Measurements from ENCODE around the gene SCARB1. TPM values are rescaled to one million over a fixed set of nuclear protein-coding genes. Genes with fewer than 3 reads are reported as not detected.

SCARB1 gene
- total and polyA plus RNA-seq, 2 experiments from 2014 or later: 31.0 to 62.5 TPM

- H3F3A ChIP-seq (replicated peaks; ENCODE audit: low read depth): 0 out of 2 replicates have a peak, but pooled peaks cover 14% of the 10 kb centered on the region
- DNase-seq (ENCODE audit: low spot score): peak; percentile 82
- TF ChIP-seq ETS1 (IDR thresholded peaks at IDR 0.05) (no peak), POLR2AphosphoS5 (IDR thresholded peaks at IDR 0.05; ENCODE audit: low read depth) (0 out of 2 replicates have a peak, but pooled peaks have one; percentile 14), JUNB (IDR thresholded peaks at IDR 0.05; ENCODE audit: unreplicated experiment) (no peak)
- peak; percentile 34 for ATAC-seq
- peak overlapping the region; percentile 71; the same call in 1 of the 2 replicates for H3K4me2 ChIP-seq
- no peak overlapping the region; the same call in 1 of the 2 replicates for H3K4me3 ChIP-seq
- H3K9me2 ChIP-seq (ENCODE audit: insufficient read depth): no peaks in the 10 kb centered on the region
- Mint-ChIP-seq H3K9me3 (no peaks in the 10 kb centered on the region), H3K4me3 (no peak overlapping the region), H3K27me3 (ENCODE audit: insufficient read depth, low read depth, poor library complexity) (peaks cover 18% of the 10 kb centered on the region), H3K4me1 (peaks cover 26% of the 10 kb centered on the region), H3K27ac (0 out of 2 replicates have a peak overlapping the region, but pooled peaks have one; percentile 34), H3K36me3 (ENCODE audit: low read depth) (no peaks in the 10 kb centered on the region)
- no peaks in the 10 kb centered on the region for H3K36me3 ChIP-seq (ENCODE audit: insufficient read depth)
- no peaks in the 10 kb centered on the region for H3K79me2 ChIP-seq (replicated peaks; ENCODE audit: insufficient read depth)
- peak overlapping the region; percentile 96; the same call in 1 of the 2 replicates for H2AFZ ChIP-seq
- H4K20me1 ChIP-seq (replicated peaks; ENCODE audit: insufficient read depth): no peaks in the 10 kb centered on the region
- peak overlapping the region; percentile 92; the same call in 1 of the 2 replicates for H3K27ac ChIP-seq (ENCODE audit: low read depth)
- no peaks in the 10 kb centered on the region for H3K27me3 ChIP-seq (ENCODE audit: insufficient read depth)
- peaks cover 11% of the 10 kb centered on the region; the same call in 1 of the 2 replicates for H3K4me1 ChIP-seq (ENCODE audit: insufficient read depth)
Measured at GRCh38 chr12:124744659-124745464, 118.8 kb downstream of the SCARB1 start.

GRCh38 chr12:124744273-124744640 is 119.4 kb downstream of the SCARB1 start:
- ATAC-seq (no peak), DNase-seq (ENCODE audit: low spot score) (no peak)
- H2AFZ ChIP-seq: no peak overlapping the region
- H3K4me3 Mint-ChIP-seq: no peak overlapping the region
- no peaks in the 10 kb centered on the region for H3K36me3 Mint-ChIP-seq (ENCODE audit: low read depth)
- H3K27me3 Mint-ChIP-seq (ENCODE audit: insufficient read depth, low read depth, poor library complexity): peaks cover 19% of the 10 kb centered on the region
- H3K4me1 Mint-ChIP-seq: peaks cover 26% of the 10 kb centered on the region
- H3K36me3 ChIP-seq (ENCODE audit: insufficient read depth): no peaks in the 10 kb centered on the region
- H4K20me1 ChIP-seq (replicated peaks; ENCODE audit: insufficient read depth): no peaks in the 10 kb centered on the region
- no peak overlapping the region for H3K4me2 ChIP-seq
- H3K9me2 ChIP-seq (ENCODE audit: insufficient read depth): no peaks in the 10 kb centered on the region
- TF ChIP-seq EZH2 (IDR thresholded peaks at IDR 0.05; ENCODE audit: low read depth, unreplicated experiment) (no peak), REST (IDR thresholded peaks at IDR 0.05; ENCODE audit: unreplicated experiment) (no peak), ETS1 (IDR thresholded peaks at IDR 0.05) (no peak), CTCF (conservative IDR thresholded peaks at IDR 0.05; ENCODE audit: low read depth in 2 of 2) (no peak)
- H3K27ac Mint-ChIP-seq: no peak overlapping the region
- no peaks in the 10 kb centered on the region for H3K9me3 Mint-ChIP-seq
- H3K4me3 ChIP-seq: no peak overlapping the region
- no peaks in the 10 kb centered on the region for H3K27me3 ChIP-seq (ENCODE audit: insufficient read depth)
- H3K27ac ChIP-seq (ENCODE audit: low read depth): no peak overlapping the region
- H3K79me2 ChIP-seq (replicated peaks; ENCODE audit: insufficient read depth): no peaks in the 10 kb centered on the region
- peaks cover 11% of the 10 kb centered on the region; the same call in 1 of the 2 replicates for H3K4me1 ChIP-seq (ENCODE audit: insufficient read depth)
- H3F3A ChIP-seq (replicated peaks; ENCODE audit: low read depth): 0 out of 2 replicates have a peak, but pooled peaks cover 14% of the 10 kb centered on the region

All from GM23338 (cell line).